Left ventricle myocardium superior (tissue), 1 donor: Measurements from ENCODE around the gene FBXW2. TPM values are rescaled to one million over a fixed set of nuclear protein-coding genes. Genes with fewer than 3 reads are reported as not detected.

Source experiments
- total RNA-seq: library from RNA; stranded (reverse); fragmentation: NEBNext Ultra II Directional; extraction: Animal tissue kit (Norgen Biotek cat#: 25700); gene quantifications from one replicate; pipeline ENCODE4 v1.2.1, GENCODE V29; 2021
- donor health status: DM: no; HTN: yes; CAD: no; lungs with severe emphysema.

The FBXW2 gene
- total RNA-seq, 1 donor from 2014 or later = 46.8 TPM

Other genes starting within 250 kb of the FBXW2 start
- gene CDK5RAP2, start 213.2 kb downstream of the FBXW2 start, total RNA-seq = 83.6 TPM
- 32.8 TPM for gene MEGF9, start 78.9 kb downstream of the FBXW2 start, total RNA-seq
- 14.0 TPM for gene PSMD5, start 49.5 kb upstream of the FBXW2 start, total RNA-seq
- 9.5 TPM for gene PHF19, start 83.8 kb upstream of the FBXW2 start, total RNA-seq
- 2.4 TPM for gene TRAF1, start 133.4 kb upstream of the FBXW2 start, total RNA-seq